Daoy (cell line): ENCODE data around the gene C4orf54. TPM values are rescaled to one million over a fixed set of nuclear protein-coding genes. Genes with fewer than 3 reads are reported as not detected.

ENCODE experiments used
- DNase-seq: peaks from one replicate; pipeline ENCODE4 v3.0.0-alpha.2; 2015; ENCODE audit warnings: low read depth
- total RNA-seq: library from RNA; depleted of rRNA; stranded (reverse); fragments of >200 nt; shearing (Covaris generic); gene quantifications from 2 replicates; pipeline ENCODE4 v1.2.3, GENCODE V29; 2014; rRNA removed

The C4orf54 gene
- total RNA-seq, 1 experiment from 2014 or later: 0.17 TPM

DNA sequence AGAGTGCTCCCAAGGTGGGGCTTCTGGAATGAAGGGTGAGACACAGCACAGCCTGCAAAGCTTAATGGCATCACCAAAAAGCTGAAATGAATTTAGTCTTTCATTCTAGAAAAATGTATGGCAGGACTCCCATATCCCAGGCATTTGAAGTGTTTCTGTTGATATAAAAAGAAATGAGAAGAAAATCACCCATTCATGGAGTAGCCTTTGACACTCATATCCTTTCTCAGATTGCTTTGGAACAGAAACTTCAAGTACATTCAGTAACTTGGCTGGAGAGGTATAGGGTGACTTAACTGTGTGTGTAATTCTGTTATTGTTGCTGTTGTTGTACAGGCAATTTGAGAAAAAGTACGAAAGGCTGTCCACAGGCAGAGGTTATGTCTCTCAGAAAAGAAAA is 35.3 kb downstream of the C4orf54 start:
- no peak for DNase-seq

DNA sequence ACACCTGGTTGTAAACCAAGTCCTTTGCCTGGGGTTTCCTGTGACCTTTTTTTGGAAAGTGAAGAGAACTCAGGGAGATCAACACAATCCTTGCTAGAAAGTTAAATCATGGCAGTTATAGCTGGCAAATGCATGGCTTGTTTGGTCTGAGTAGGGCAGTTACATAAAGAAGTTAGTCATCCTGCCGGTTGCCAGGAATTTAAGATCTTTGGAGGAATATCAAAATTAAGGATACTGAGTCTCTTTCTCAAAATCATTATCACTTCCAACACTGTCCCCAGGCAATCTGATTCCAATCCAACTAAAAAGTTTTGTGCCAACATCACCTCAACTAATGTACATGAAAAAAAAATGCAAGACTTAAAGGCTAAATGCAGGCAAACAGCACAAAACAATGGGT is 40.3 kb downstream of the C4orf54 start:
- DNase-seq: no peak

DNA sequence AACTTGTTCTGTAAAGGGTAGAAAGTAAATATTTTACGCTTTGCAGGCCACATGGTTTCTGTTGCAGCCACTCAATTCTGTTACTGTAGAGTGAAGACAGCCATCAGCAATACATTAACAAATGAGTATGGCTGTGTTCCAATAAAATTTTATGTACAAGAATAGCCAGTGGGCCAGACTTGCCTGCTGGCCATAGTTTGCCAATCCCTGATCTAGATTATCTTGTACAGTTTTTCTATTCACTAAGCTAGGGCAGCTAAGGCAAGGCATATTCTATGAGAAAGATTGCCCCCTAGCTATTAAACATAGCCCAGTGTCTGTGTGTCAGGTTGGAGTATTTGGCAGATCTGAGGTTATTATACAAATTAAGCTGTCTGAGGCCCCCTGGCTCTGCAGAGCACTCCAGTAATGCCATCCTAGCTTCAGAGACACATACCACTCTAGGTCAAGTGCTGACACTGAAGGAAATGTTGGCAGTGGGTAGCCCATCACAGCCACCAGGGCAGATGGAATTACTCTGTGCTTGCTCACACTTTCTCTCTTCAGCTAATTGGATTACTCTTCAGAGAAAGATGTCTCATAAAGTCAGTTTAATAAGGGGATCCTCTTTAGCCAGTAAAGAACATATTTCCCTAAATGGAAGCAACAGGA is 42.3 kb downstream of the C4orf54 start:
- no peak for DNase-seq

DNA sequence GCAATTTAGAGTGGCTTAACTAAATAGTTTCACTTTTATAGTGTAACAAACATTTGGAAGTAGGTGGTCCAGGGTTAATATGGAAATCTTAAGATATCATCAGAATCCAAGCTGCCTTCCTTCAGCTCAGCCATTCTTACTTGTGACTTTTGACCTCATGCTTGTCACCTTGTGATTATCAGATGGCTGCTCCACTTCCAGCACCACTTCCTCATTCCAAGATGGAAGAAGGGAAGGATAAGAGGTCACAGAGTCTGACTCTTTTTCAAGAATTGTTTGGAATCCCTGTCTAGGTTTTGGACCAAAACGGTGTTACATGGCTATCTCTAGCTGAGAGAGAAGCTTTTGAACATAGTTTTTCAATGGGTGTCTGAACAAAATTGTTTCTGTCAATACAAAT is 43.1 kb downstream of the C4orf54 start:
- DNase-seq: no peak

DNA sequence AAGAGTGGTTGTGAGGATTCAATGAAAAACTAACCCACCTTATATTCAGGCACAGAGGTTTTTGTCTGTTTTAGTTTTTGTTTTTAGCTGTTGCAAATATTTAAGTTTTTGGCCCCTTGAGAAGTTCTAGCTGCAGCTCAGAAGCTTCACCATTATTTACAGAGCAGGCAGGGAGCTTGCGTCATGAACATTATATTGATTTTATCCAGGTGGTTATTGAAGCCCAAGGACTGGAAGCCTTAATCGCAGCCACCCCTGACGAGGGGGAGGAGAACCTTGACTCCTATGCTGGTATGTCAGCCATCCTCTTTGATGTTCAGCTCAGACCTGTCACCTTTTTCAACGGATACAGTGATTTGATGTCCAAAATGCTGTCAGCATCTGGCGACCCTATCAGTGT is 44.9 kb downstream of the C4orf54 start:
- no peak for DNase-seq

DNA sequence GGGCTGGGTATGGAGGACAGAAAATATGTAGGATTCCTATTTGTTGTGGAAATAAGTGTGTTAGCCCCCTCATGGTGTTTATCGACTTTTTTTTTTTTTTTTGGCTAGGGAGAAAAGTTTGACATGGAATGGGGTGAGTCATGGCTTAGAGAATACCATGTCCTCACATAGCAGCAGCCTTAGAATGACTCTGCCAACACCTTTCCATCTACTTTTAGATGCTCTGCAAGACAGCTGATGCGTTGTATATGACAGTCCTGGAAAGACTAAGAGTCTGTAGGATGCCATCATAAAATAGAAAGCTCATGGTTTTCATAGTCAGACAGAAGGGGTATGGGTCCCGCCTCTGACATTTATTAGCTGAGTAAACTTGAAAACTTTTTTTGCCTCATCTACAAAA is 45.3 kb downstream of the C4orf54 start:
- no peak for DNase-seq

DNA sequence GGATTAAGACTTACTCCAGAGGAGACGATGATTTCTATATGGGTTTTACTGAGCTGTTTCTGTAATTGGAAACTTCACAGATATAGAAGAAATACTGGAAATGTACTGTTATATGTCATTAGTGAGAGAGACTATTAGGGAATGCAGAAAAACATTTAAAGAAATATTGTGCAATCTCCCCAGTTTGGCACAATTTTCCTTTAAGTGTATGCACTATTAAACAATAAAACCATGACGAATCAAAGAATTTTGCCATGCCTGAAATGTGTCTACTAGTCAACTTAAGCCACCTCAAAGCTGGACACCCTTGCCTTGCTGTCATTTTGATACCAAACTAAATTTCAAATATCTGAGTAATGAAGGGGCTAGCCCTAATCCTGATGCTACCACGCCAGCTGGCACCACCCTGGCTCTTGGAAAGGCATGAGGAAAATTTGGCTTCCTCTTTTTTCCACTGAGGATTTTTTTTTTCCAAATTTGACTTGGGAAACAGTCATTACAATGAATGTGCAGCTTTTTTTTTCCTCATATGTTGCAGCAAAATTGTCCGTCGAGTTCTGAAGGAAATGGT is 46.9 kb downstream of the C4orf54 start:
- DNase-seq: no peak

DNA sequence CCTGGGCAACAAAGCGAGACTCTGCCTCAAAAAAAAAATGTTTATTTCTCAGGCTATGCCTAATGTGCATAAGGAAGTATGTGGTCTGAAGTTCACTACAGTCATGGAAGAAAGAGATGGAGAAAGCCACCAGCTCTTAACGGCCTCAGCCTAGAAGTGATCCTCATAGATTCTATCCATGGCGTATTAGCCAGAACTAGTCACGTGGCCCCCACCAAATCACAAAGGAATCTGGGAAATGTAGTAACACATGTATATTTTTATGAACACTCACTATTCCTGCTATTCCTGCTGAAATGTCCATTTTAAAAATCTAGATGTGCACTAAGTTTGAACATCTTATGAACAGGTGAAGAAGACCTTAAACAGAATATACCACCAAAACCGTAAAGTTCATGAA is 49.2 kb downstream of the C4orf54 start:
- DNase-seq: no peak

Other genes with a start within 250 kb of the C4orf54 start
- not detected in 2 replicates for gene ADH7, start 222.5 kb downstream of the C4orf54 start, total RNA-seq
- gene C4orf17, start 146.8 kb downstream of the C4orf54 start, total RNA-seq: not detected in 2 replicates
- gene TRMT10A, start 93.8 kb downstream of the C4orf54 start, total RNA-seq: 3.7 and 5.6 TPM in 2 replicates
- gene MTTP, start 83.0 kb downstream of the C4orf54 start, total RNA-seq: 0.15 and 1.0 TPM in 2 replicates
- gene DAPP1, start 159.0 kb upstream of the C4orf54 start, total RNA-seq: 0.03 and 0.17 TPM in 2 replicates
- gene LAMTOR3, start 236.6 kb upstream of the C4orf54 start, total RNA-seq: 18.9 and 25.6 TPM in 2 replicates